IPS-NIHi7 (cell line): ENCODE results near the gene ZSCAN10.
"Not testable (repeated sequence)": the region's sequence is repeated elsewhere in the genome, so short reads cannot be mapped to it uniquely, and the experiment has no call there.

Experiments
- DNase-seq: peaks from one replicate; pipeline ENCODE4 v3.0.0; 2012; ENCODE audit warnings: mixed read lengths; ENCODE audit errors: extremely low spot score

ZSCAN10 gene

DNA sequence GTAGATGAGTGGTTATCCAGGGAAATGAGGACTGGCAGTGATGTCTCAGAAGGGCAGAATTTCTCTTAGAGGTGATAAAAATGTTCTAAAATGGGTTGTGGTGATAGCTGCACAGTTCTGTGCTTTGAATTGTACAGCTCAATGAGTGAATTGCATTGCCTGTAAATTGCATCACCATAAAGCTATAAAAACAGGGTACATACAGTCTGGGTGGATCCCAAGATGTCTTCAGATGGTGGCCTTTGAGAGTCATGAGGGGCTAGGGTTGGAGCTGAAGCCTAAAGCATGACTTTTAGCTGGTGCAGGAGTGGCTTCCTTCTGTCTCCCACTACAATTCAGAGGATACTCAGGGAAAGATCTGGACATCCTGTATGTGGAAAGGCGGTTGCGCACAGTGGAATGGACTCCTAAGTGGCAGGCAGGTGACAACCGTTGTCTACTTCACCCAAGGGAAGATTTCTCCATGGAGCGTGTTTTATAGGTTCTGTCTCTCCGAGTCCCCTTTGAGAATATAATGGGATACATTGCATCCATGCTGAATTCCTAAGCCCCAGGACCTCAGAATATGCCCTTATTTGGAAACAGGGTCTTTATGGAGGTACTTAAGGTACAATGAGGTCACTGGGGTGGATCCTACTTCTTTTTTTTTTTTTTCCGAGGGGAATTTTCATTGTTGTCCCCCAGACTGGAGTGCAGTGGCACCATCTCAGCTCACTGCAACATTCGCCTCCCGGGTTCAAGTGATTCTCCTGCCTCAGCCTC is 35.3 kb downstream of the ZSCAN10 start:
- no peak for DNase-seq

DNA sequence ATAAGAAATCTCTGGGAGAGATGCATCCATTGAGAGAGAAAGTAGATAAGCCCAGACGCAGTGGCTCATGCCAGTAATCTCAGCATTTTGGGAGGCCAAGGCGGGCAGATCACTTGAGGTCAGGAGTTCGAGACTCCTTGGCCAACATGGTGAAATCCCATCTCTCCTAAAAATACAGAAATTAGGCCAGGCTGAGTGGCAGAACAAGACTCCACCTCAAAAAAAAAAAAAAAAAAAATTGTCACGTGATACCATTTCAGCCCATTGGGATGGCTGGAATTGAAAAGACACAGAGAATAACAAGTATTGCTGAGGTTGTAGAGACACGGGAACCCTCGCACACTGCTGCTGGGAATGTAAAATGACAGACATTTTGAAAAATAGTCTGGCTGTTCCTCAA is 36.5 kb downstream of the ZSCAN10 start:
- no peak for DNase-seq

DNA sequence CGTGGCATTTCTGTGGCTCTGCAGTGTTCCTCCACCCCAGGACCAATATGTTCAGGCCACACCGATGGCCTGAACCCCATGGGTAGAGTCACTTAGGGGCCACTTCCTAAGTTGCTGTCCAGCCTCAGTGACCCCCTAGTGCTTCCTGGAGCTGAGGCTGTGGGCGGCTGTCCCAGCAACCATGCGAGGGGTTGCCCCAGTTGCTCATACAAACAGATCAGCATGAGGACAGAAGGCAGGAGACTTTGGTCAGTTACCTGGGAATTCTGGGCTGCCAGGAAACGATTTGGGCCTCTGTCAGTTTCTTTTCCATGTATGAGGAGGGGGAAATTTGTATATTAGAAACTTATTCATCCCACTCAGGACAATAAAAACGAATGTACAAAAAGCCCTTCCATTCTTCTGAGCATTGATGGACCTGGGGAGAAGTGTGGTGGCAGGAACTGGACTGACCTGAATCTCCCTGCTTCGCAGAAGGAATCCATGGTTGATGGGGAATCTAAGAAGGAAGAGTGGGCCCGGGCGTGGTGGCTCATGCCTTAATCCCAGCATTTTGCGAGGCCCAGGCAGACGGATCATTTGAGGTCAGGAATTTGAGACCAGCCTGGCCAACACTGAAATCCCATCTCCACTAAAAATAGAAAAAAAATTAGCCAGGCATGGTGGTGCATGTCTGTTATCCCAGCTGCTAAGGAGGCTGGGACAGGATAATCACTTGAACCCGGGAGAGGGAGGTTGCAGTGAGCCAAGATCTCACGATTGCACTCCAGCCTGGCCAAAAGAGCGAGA is 38.6 kb downstream of the ZSCAN10 start:
- no peak for DNase-seq

DNA sequence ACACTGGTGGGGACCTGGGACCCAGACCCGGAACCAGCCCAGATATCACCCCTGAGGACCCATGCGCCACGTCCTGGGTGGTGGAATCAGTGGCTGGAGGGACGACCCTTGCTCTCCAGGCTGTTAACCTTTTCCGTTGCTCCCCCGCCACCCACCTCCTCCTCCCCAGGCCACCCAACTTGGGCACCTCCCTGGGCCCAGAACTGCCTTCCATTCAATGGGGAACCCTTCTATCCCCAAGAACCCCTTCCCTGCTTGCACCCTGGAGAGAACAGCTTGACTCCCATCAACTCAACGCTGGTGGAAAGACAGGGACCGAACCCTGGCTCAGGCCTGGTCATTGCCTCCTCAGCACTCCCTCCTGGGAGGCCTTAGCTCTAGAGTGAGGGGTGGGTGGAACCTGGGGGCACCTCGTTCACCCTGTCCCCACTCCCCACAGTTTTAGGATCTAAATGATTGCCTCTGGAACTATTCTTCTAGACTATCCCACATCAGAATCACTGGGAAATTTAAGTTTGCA is 39.3 kb downstream of the ZSCAN10 start:
- DNase-seq: no peak

DNA sequence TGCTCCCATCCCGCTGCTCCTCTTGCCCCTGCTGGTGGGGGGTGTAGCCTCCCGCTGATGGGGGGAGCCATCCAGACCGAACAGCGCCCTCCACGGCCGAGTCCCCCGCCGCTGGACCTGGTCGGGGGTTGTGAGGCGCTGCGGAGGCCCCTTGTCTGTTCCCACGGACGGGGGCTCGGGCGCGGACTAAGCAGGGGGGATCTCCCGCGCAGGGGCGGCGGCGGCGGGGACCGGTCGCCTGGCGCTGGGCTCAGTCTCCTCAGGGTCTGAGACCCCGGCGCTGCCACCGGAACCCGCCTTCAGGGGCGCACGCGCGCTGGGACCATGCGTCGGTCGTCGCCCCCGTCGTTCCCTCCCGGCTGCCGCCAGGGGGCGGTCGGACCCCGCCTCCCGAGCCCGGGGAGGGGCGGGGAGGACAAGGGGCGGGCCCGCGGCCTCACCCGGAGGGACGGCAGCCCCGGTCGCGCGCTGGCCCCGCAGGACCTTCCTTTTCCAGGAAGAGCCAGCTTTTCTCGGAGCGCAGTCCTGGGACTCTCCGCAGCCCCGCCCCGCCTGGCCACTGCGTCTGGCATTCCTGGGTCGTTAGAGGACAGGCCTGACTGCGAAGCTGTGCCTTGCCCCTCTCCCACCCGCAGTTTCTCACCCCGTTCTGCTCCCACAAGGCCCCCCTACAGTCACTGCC is 39.9 kb downstream of the ZSCAN10 start:
- peak; percentile 95 for DNase-seq

DNA sequence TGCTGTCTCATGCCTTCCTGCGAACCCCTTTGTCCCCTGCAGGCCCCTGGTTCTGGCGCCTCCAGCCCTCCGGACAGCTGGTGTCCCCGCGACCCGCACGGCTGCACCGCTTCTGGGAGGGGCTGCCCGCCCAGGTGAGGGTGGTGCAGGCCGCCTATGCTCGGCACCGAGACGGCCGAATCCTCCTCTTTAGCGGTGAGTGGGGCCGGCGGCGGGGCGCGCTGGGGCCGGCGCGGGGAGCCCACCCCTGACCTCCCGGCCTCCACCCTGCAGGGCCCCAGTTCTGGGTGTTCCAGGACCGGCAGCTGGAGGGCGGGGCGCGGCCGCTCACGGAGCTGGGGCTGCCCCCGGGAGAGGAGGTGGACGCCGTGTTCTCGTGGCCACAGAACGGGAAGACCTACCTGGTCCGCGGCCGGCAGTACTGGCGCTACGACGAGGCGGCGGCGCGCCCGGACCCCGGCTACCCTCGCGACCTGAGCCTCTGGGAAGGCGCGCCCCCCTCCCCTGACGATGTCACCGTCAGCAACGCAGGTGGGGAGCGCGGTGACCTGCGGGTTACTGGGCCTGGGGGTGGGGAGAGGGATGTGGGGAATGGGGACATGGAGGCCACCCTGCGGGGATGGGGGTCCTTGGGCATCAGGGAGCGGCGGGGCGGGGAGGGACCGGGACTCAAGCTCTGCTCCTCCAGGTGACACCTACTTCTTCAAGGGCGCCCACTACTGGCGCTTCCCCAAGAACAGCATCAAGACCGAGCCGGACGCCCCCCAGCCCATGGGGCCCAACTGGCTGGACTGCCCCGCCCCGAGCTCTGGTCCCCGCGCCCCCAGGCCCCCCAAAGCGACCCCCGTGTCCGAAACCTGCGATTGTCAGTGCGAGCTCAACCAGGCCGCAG is 40.7 kb downstream of the ZSCAN10 start:
- peak; percentile 77 for DNase-seq

DNA sequence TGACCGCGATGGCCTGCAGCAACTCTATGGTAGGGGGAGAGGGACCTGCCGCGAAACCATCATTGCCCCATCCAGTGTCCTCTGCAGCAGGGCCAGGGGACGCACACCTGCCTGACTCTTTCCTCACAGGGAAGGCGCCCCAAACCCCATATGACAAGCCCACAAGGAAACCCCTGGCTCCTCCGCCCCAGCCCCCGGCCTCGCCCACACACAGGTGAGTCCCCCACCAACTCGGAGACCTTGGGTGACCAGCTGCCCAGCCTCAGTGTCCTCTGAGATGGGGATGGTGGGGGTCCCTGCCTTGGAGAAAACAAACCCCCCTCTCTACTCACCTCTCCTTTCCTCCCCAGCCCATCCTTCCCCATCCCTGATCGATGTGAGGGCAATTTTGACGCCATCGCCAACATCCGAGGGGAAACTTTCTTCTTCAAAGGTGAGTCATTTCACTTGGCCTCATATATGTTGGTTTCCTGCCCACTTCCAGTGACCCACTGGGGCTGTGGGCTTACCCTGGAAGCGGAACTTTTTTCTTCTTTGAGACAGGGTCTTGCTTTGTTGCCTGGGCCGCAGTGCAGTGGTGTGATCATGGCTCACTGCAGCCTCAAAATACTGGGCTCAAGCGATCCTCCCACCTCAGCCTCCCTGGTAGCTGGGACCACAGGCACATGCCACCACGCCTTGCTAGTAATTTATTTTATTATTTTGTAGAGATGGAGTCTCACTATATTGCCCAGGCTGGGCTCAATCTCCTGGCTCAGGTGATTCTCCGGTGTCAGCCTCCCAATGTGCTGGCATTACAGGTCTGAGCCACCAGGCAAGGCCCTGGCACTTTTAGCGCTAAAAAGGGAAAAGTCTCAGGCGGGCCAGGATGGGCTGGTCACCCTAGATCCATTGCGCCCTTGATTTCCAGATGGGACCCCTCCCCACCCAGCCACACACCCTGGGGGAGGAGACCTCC is 41.6 kb downstream of the ZSCAN10 start:
- DNase-seq: no peak

DNA sequence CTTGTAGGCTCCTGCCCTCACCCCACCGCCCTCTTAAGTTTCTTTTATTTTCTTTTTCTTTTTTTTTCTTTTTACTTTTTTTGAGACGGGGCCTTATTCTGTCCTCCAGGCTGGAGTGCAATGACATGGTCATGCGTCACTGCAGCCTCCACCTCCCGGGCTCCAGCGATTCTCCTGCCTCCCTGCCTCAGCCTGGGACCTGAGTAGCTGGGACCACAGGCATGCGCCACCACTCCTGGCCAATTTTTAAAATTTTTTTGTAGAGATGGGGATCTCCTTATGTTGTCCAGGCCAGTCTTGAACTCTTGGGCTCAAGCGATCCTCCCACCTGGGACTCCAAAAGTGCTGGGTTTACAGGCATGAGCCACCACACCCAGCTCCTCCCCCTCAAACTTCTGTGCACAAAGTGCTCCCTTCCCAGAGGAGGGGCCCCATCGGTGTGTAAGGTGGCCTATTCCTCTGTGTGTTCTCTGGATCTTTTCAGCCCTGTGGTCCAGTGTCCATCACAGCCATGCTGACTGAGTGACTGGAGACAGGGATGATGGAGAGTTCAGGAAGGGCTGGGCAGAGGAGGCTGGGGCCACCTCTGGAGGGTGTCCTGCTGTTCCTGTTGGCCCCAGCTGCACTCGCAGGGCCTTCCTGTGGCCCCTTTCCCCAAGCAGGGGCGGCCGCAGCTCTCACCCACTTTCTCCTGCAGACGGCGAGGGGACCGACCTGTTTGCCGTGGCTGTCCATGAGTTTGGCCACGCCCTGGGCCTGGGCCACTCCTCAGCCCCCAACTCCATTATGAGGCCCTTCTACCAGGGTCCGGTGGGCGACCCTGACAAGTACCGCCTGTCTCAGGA is 42.5 kb downstream of the ZSCAN10 start:
- DNase-seq: no peak

DNA sequence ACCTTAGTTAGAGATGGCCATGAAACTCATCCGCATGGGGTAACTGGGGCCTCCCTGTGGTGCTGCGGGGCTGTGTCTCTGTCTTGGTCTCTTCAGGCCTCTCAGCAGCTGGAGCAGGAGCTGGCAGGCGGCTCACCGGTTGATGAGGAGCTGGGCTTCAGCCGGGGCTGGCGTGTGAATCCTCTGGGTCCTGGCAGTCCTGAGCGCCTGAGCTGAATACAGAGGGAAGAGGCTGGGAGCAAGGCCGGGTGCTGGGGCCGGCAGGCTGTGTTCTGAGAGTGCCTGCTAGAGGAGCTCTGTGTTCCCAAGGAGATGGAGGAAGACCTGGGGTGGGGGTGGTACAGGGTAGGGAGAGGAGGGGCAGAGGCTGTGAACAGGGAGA is 43.4 kb downstream of the ZSCAN10 start:
- not testable (repeated sequence) for DNase-seq

DNA sequence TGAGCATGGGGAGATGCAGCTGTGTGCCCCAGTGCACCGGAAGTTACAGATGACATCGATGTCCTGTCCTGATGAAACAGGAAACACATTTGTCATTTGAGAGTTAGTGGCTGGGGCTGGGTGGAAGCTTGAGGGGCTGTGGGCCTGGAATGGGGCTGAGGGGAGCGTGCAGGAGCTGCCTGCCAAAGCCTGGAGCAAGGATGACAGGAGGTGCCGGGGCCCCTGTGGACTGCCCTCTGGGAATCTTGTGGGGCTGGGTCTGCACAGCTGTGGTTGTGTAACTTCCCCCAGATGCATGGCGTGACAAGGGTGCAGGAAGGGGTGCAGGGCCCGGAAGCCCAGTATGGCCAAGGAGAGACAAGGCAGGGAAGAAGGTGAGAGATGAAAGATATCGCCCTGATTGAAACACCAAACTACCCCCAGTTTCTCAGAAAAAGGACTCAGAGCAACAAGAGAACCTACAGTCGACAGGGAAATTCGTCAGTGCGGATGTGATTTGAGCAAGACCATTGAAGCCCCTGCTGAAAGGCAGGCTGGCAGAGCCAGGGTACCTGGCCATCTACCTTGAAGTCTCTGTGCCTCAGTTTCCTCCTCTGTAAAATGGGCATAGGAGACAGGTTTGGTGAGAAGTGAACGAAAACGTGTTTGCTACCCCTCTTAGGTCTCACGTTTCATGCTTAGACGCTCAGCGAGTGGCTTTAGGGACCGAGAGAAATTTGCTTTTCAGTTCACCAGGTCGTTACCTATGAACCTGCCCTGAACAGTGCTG is 43.9 kb downstream of the ZSCAN10 start:
- no peak for DNase-seq

DNA sequence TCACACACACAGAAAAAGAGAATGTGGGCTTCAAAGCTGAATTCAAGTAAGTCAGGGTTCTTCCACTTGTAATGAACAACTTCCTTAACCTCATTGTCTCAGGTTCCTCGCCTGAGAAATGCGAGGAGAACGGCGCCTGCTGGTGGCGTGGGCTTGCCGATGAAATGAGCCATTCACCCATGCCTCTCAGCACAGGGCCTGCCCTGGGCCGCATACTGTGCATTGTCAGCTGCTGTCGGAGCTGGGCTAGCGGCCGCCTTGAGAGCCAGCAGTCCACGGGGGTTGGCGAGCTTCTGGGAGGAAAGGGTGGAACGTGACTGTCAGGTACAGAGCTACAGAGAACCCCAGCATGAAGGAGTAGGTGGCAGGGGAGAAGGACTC is 45.8 kb downstream of the ZSCAN10 start:
- not testable (repeated sequence) for DNase-seq

DNA sequence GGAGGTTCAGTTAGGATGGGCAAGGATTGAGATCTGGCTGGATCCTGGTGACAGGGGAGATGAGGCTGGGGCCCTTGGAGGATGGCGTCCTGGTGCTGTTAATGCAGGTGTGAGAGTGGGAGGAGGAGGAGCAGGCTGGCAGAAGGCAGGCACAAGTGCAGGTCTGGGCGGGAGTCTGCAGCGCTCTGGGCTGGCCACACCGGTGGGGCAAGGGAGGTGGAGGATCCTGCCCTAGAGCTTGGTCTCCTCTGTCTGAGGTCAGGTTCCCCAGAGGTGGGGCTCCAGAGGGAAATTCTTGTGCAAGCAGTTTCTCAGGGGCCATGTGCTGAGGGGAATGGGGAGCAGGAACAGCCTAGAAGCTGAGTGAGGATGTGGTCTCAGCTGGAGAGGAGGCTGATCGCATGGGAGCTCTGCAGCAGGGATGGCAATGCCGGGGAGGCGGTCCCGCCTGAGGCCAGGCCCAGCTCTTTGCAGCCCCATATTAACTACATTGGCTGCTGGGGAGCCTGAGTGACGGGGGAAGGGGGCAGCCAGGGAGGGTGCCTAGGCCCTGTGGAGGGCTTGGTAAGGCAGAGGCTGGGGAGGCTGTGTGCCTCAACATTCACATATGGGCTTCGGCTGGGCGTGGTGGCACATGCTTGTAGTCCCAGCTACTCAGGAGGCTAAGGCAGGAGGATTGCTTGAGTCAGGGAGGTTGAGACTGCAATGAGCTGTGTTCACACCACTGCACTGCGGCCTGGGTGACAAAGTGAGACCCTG is 46.3 kb downstream of the ZSCAN10 start:
- not testable (repeated sequence) for DNase-seq

DNA sequence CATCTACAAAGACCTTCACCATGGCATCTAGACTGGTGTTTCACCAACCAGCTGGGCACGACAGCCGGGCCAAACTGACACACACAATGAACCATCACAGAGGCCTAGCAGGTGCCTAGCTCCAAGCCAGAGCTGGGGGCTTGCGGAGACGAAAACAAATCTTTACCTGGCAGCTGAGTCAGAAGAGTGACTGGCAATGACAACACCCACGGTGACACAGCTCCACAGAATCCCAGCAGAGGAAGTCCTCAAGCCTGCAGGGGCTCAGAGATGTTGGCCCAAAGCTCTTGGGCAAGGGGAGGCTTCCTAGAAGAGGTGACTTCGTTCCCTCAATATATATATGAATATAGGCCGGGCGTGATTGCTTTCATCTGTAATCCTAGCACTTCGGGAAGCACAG is 47.6 kb downstream of the ZSCAN10 start:
- no peak for DNase-seq

DNA sequence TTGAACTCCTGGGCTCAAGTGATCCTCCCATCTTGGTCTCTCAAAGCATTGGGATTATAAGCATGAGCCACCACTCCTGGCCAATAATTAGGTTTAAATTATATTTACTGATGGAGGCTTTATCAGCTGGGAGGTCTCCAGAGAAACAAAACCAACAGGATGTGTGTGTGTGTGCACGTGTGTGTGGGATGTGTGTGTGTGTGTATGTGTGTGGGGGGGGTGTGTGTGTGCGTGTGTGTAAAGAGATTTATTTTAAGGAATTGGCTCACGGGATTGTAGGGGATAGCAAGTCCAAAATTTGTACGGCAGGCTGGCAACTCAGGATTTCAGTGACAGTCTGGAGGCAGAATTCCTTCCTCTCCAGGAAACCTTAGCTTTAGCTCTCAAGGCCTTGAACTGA is 48.1 kb downstream of the ZSCAN10 start:
- DNase-seq: no peak

DNA sequence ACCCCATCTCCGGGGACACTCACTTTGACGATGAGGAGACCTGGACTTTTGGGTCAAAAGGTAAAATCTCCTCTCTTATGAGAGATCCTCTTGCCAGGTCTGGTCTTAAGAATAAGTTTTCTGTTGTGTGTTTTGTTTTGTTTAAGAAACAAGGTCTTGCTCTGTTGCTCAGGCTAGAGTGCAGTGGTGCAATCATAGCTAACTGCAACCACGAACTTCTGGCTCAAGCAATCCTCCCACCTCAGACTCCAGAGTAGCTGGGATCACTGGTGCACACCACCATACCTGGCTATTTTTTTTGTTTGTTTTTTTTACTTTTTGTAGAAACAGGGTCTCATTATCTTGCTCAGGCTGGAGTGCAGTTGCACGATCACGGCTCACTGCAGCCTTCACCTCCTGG is 48.6 kb downstream of the ZSCAN10 start:
- no peak for DNase-seq

DNA sequence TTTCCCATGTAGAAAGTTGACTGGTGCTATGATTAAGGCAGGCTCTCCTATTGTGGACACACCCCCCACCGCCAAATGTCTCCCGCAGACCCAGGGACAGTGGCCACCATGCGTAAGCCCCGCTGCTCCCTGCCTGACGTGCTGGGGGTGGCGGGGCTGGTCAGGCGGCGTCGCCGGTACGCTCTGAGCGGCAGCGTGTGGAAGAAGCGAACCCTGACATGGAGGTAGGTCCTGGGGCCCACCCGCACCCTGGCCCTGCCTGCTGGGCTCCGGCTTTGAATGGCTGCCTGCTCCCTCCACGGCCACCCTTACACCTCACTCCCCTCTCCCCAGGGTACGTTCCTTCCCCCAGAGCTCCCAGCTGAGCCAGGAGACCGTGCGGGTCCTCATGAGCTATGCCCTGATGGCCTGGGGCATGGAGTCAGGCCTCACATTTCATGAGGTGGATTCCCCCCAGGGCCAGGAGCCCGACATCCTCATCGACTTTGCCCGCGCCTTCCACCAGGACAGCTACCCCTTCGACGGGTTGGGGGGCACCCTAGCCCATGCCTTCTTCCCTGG is 49.1 kb downstream of the ZSCAN10 start:
- no peak for DNase-seq

DNA sequence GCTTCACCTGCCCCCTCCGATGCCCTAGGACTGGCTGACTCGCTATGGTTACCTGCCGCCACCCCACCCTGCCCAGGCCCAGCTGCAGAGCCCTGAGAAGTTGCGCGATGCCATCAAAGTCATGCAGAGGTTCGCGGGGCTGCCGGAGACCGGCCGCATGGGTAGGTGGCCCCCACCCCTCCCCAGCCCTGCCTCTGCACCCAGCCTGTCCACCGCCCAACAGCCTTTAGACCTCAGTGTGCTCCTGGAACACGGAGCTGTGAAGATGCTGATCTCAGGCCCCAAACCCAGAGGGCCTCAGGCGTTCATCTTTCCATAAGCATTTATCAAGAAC is 51.7 kb downstream of the ZSCAN10 start:
- no peak for DNase-seq
